ENCODE measurements around the gene SEMA4B. TPM values are rescaled to one million over a fixed set of nuclear protein-coding genes. Genes with fewer than 3 reads are reported as not detected.
"Not testable (repeated sequence)": the region's sequence is repeated elsewhere in the genome, so short reads cannot be mapped to it uniquely, and the experiment has no call there.

The SEMA4B gene
- total RNA-seq, 1 donor from 2014 or later, result 216 TPM

DNA sequence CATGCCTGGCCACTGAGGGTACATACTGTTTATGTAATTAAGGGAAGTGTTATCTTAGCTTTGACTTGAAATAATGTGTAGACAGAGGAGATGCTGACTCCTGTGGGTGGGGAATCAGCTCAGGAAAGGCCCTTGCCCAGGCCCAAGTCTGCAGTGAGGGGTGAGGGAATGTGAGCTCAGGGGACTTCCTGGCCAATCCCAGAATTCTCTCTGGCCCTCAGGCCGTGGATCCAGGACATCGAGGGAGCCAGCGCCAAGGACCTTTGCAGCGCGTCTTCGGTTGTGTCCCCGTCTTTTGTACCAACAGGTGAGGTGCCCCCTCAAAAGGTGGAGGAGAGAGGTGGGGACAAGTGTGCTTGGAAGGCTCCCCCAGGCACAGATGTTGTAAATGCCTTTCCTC, 26.2 kb downstream of the SEMA4B start:
- ATAC-seq, result no peak

DNA sequence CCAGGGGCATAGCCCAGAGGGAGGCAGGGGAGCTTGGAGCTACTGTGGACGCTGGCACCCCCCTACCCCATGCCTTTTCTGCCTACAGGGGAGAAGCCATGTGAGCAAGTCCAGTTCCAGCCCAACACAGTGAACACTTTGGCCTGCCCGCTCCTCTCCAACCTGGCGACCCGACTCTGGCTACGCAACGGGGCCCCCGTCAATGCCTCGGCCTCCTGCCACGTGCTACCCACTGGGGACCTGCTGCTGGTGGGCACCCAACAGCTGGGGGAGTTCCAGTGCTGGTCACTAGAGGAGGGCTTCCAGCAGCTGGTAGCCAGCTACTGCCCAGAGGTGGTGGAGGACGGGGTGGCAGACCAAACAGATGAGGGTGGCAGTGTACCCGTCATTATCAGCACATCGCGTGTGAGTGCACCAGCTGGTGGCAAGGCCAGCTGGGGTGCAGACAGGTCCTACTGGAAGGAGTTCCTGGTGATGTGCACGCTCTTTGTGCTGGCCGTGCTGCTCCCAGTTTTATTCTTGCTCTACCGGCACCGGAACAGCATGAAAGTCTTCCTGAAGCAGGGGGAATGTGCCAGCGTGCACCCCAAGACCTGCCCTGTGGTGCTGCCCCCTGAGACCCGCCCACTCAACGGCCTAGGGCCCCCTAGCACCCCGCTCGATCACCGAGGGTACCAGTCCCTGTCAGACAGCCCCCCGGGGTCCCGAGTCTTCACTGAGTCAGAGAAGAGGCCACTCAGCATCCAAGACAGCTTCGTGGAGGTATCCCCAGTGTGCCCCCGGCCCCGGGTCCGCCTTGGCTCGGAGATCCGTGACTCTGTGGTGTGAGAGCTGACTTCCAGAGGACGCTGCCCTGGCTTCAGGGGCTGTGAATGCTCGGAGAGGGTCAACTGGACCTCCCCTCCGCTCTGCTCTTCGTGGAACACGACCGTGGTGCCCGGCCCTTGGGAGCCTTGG, 27.0 kb downstream of the SEMA4B start:
- ATAC-seq, result no peak

DNA sequence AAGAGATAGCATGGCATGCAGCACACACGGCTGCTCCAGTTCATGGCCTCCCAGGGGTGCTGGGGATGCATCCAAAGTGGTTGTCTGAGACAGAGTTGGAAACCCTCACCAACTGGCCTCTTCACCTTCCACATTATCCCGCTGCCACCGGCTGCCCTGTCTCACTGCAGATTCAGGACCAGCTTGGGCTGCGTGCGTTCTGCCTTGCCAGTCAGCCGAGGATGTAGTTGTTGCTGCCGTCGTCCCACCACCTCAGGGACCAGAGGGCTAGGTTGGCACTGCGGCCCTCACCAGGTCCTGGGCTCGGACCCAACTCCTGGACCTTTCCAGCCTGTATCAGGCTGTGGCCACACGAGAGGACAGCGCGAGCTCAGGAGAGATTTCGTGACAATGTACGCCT, 27.8 kb downstream of the SEMA4B start:
- ATAC-seq, result no peak

DNA sequence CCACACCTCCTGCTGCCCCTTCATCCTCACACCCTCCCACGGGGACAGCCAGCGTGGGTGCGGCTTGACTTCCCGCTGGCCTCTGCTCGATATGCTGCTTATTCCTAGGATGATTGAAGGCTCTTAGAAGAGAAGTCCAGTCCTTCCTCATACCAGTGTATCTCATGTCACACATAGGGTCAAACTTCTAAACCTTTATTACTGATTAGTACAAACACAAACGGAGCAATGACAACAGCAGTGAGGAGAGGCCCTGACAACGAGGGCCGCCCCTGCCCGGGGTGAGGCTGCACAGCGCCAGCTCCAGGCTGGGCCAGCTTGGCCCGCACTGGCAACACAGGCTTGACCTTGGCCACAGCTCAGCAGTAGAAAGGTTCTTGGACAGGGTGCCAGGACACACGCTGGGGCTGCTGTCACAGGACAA, 29.0 kb downstream of the SEMA4B start:
- no peak for ATAC-seq

DNA sequence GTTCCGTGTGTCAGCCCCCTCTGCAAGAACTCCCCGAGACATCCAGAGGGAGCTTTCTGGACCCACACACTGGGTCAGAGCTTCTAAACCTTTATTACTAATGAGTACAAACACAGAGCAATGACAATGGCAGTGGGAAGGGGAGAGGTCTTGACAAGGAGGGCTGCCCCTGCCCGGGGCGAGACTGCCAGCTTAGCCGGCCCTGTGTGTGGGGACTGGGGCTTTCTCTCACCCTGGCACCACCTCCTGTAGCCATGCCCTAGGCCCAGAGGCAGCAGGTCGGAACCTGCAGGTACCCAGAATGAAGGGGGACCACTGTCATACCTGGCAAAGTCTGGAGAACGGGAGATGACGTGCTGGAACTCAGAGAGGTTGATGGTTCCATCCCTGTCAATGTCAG, 29.5 kb downstream of the SEMA4B start:
- peak; percentile 0 for ATAC-seq

DNA sequence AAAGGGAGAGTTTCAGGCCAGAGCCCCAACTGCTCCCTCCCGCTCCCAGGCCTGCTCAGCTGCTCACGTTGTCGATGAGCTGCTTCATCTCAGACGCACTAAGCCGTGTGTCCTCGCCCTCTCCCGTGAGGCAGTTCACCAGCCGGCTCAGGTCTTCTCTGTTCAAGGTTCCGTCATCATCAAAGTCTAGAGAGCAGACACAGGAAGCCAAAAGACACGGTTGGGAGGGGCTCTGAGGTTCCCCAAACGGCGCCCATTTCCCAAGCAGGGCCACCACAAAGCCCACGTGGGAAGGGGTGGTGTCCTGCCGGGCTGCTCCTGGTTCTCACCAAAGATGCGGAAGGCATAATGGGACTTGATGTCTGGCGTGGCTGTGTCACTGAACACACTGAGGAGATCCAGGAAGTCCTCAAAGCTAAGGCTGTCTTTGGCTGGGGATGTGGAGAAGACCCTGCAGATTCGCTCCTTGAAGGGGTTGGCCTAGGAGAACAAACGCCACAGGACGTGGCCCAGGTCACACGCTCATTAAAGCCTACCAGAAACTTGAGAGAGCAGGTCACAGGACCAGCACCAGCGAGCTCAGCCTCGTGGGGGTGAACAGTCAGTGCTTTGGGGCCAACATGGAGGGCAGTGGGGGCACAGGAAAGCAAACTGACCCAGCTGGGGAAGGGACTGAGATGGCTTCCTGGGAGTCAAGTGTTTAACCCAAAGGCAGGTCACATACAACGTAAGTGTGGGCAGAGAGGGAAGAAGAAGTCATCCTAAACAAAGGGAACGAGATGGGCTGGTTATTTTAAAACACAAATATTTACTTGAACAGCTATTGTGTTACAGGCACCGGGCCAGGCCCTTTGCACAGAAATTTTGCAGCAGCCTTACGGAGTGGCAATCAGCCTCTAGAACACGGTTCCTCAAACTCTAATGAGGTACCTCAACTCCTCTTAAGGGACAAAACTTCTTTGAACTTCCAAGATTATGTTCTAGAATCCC, 30.2 kb downstream of the SEMA4B start:
- peak; percentile 20 for ATAC-seq

DNA sequence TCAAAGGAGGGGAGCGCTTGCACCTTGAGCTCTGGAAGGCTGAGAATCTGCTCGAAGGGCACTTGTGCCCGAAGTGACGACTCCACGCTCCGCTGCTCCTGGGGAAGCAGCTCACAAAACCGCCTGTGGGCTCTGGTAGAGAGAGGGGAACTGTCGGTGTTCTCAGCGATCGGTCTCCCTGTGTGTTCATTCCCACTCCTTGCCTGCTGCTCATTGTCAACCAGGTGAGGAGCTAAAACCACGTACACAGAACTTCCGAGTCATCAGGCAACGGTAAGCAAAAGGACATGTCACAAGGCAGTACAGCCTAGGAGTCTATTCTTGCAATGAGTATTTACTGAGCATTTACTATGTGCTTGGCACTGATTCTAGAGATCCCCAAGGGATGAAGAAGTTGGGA, 31.1 kb downstream of the SEMA4B start:
- ATAC-seq, result no peak

DNA sequence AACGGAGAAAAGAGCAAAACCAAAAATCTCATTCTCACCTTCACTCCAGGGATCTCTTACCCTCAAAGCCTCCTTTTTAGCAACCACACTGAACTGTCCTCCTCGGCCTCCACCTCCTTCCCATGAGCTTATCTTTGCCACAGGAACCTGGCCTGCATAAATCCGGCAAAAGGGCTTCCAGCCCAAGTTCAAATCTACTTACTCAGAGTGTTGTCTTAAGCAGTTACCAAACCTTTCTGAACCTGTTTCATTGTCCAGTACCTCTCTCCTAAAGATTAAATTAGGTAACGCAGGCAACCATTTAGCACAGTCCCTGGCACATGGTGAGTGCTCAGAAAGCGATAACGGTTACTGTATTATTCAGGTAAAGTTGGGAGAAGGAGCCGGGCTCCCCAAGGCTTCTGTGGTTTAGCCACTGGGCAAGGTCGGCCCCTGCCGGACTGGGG, 31.8 kb downstream of the SEMA4B start:
- no peak for ATAC-seq

DNA sequence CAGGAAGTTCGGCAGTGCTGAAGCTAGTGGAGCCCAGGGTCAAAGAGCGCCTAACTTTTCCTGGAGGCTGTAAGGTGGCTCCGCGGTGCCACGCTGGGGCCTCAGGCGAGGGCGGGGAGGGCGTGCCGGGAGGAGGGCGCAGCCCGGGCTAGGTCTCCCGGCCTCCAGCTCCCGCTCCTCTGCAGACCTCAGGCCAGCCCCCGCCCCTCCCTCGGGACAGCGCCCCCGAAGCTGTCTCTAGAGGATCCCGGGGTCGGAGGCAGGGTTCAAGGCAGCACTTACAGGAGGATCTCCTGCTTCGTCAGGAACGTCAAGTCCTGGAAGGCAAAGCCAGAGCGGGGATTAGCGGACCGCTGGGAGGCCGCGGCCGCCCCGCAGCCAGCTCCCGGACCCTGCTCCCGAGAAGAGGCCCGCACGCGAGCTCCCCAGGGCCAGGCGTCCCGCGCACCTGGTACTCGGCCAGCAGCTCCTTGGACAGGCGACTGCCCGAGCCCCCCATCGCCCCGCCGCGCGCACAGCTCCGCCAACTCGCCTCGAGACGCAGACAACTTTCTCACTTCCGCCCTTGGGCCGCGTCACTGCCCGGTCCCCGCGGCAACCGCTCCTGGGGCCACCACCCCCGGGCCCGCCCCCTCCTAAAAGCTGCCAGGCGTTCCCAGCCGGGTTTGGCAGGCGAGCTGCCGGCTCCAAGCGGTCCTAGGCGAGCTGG, 32.4 kb downstream of the SEMA4B start, which contains the start of gene CIB1:
CIB1 (minus strand) TSS at position 555 of the 709 bp plus-strand sequence; CDS start at position 499, 56 bp downstream.
- ATAC-seq, result peak; percentile 87

DNA sequence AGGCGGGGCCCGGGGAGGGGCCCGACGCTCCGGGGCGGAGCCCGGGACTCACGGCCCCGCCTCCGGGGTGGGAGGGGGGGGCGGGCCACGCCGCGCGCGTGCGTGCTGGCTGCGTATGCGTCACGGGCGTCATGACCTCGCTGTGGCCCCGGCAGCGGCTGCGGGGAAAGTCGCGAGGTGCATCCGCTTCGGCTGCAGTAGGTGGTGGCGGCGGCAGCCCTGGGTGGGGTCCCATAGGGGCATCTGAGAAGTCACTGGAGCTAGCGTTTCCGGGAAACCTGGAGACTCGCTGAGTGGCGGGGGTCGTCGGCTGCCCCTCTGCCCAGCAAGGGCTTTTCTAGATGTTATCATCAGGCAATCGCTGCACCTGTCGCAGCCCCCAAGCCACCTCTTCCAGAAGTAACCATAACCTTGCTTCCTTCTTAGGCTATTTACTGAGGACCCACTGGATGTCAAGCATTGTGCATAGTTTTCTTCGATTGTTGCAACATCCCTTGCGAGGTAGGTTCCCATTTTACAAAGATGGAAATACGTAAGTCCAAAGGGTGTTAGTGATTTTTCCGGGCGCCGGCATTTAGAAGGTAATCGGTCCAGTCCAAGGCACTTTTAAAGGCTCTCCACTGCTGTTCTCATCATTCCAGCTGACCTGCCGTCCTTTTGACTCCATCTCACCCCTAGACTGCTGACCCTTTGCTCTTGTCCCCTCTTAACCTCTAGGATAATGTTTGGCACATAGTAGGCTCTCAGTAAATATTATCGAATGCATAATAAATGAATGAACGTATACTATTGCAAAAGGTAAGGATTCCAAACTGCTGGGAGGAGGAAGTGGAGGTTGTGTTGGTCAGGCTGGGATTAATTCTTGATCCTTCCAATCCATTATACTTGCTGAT, 33.2 kb downstream of the SEMA4B start, which contains the start of gene GDPGP1:
GDPGP1 (plus strand) TSS at position 114 of the 893 bp plus-strand sequence. CDS start 6,700 bp downstream, outside the sequence.
- no peak for ATAC-seq

DNA sequence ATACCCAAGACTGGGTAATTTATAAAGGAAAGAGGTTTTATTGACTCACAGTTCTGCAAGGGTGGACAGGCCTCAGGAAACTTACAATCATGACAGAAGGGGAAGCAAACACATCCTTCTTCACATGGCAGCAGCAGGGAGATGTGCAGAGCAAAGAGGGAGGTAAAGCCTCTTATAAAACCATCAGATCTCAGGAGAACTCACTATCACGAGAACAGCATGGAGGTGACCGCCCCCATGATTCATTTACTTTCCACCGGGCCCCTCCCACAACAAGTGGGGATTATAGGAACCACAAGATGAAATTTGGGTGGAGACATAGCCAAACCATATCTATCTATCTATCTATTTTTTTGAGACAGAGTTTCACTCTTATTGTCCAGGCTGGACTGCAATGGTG, 38.2 kb downstream of the SEMA4B start:
- no peak for ATAC-seq

DNA sequence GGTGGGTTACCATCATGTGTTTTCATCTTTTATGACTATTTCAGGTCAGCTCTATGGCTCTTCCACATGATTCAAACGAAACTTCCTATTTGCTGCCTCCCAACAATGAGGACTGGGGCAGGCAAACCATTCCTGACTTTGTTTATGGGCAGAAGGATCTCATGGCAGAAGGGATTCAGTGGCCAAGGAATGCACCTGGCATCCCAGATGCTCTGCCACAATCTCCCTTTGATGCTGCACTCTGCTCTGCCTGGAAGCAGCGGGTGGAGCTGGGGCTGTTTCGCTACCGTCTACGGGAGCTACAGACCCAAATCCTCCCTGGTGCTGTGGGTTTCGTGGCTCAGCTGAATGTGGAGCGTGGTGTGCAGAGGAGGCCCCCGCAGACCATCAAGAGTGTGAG, 39.7 kb downstream of the SEMA4B start:
- peak; percentile 3 for ATAC-seq

DNA sequence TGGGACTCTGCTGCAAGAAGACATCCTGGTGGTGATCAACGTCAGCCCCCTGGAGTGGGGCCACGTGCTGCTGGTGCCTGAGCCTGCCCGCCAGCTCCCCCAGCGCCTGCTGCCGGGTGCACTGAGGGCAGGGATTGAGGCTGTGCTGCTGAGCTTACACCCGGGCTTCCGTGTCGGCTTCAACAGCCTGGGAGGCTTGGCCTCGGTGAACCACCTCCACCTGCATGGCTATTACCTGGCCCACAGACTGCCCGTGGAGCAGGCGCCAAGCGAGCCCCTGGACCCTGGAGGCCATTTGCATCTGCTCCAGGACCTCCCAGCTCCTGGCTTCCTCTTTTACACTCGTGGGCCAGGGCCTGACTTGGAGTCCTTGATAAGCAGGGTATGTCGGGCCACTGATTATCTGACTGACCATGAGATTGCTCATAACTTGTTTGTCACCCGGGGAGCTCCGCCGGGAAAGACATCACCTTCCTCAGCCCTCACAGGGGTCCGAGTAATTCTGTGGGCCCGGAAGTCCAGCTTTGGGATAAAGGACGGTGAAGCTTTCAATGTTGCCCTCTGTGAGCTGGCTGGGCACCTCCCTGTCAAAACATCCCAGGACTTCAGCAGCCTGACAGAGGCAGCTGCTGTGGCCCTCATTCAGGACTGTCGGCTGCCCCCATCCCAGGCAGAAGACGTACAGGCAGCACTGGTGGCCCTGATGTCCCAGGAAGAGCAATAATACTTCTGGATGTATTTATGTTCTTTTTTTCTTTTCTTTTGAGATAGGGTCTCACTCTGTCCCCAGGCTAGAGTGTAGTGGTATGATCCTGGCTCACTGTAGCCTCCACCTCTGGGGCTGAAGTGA, 40.4 kb downstream of the SEMA4B start:
- ATAC-seq, result peak; percentile 32

DNA sequence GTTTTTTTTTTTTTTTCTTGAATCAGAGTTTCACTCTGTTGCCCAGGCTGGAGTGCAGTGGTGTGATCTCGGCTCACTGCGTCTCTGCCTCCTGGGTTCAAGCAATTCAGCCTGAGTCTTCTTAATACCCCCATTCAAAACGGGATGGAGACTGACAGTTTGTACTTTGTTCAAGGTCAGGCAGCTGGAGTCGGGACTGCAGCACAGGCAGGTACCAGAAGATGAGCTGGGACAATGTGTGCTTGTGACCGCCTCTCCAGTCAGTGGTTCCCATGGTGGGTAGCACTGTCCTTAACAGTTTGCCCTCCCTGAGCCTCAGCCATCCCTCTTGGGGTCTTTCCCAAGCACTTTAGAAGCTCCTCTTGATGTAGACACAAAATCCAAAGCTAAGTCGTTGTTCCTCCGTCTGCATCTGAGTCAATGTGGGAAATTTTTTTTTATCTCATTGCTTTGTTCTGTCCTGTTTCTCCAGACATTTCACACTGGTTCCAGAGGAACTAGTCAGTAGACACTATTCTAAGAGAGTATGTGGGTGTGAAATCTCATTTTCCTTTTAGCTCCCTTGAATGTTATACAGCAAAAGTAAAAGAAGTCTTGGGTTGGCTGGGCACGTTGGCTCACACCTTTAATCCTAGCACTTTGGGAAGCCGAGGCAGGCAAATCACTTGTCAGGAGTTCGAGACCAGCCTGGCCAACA, 43.0 kb downstream of the SEMA4B start:
- no peak for ATAC-seq

DNA sequence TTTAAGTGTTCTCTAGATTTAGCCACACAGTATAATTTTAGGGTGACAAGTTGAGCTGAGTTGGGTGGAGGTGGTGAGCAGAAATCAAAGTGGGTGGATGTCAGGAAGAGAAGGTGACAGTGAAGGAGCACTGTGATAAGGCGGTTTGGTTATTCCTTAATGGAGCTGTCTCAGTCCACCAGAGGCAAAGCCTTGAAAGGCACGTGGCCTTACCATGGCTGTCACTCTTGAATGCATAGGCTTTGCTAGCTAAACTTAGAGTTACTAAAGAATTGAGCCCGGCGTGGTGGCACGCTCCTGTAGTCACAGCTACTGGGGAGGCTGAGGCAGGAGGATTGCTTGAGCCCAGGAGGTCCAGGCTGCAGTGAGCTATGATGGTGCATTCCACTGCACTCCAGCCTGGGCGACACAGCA, 47.7 kb downstream of the SEMA4B start:
- no peak for ATAC-seq

DNA sequence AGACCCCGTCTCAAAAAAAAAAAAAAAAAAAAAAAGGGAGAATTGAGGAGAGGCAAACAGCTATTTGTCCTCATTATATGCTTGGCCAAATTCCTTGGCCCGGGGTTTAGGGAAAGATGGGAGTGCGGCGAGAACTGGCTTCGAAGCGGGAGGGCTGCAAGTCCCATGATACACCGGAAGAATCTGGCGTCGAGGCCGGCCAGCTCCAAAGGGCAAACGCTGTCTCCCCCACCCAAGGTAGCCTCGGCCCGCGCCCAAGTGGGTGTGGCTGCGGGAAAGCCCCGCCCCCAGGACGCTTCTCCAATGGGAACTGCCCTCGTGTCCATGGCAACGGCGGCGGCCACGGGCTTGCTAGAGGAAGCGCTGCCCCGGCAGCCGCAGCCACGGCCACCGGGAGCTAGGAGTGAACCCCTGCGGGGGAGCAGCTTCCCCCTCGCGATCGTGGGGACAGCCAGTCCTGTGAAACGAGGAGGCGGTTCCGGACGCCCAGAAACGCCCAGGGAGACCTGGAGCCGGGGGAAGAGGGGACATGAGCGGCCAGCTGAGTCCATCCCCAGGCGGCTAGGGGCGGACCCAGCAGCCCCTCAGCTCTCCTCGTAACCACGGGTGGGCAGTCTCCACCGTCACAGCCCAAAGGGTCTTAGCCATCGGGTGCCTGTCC, 48.2 kb downstream of the SEMA4B start, which contains the start of gene TTLL13:
TTLL13 (plus strand) TSS at position 354 of the 661 bp plus-strand sequence. CDS start 1,075 bp downstream, outside the sequence.
- ATAC-seq, result peak; percentile 85

DNA sequence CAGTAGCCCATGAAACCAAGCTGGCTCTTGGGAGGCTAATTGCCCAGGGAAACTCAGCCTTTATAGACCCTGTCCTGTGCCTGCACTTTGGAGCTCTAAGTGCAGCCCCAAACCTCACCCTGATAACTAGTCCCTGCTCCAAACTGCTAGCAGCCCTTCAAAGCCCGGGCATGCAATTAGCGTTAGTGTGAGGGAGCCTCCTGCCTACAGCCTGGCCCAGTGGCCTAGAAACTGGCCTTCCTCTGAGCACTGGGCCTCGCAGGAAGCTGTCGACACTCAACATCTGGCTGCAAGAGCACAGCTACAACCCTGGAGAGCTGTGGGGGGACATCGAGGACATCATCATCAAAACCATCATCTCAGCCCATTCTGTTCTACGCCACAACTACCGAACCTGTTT, 56.6 kb downstream of the SEMA4B start:
- no peak for ATAC-seq

DNA sequence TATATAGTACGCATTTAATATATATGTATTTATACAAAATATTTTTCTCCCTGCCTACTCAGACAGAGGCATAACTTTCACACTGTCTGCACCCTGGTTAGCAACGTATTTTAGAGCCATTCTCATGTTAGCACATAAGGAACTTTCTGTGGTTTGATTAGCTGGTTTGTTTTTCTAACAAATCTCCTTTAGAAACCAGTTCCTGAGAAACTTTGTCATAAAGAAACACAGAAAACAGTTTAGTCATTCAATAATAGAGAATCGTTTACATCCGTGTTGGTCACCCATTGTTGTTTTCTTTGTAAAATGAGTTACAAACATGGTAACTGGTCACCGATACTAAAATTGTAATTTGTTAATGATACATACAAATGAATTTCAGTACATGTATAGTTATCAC, 58.4 kb downstream of the SEMA4B start:
- ATAC-seq, result no peak

DNA sequence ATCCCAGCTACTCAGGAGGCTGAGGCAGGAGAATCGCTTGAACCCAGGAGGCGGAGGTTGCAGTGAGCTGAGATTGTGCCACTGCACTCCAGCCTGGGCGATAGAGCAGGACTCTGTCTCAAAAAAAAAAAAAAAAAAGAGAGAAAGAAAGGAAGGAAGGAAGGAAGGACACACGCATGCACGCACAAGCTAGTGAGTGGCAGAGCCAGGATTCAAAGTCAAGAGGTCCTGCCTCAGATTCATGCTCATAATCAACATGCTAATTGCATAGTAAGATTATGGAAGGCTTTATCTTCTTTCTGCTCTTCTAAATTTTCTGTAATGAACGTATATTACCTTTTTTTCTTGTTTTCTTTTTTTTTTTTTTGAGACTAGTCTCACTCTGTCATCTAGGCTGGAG, 59.6 kb downstream of the SEMA4B start:
- ATAC-seq, result not testable (repeated sequence)
